Astrocyte (in vitro differentiated cells and primary cell): ENCODE results near the gene GOLGA6B.
"Not testable (repeated sequence)": the region's sequence is repeated elsewhere in the genome, so short reads cannot be mapped to it uniquely, and the experiment has no call there.

Experiments
- CTCF ChIP-seq: IDR thresholded peaks from 2 replicates; pipeline ENCODE4 v1.5.1; 2011; ENCODE audit warnings: low read depth, mild to moderate bottlenecking, inconsistent platforms, low read length, moderate library complexity; ENCODE audit not compliant: insufficient read depth
- EZH2 ChIP-seq: IDR thresholded peaks from 2 replicates; pipeline ENCODE4 v1.6.1; 2012; ENCODE audit warnings: mild to moderate bottlenecking, low read length, inconsistent platforms; ENCODE audit not compliant: insufficient read depth

DNA sequence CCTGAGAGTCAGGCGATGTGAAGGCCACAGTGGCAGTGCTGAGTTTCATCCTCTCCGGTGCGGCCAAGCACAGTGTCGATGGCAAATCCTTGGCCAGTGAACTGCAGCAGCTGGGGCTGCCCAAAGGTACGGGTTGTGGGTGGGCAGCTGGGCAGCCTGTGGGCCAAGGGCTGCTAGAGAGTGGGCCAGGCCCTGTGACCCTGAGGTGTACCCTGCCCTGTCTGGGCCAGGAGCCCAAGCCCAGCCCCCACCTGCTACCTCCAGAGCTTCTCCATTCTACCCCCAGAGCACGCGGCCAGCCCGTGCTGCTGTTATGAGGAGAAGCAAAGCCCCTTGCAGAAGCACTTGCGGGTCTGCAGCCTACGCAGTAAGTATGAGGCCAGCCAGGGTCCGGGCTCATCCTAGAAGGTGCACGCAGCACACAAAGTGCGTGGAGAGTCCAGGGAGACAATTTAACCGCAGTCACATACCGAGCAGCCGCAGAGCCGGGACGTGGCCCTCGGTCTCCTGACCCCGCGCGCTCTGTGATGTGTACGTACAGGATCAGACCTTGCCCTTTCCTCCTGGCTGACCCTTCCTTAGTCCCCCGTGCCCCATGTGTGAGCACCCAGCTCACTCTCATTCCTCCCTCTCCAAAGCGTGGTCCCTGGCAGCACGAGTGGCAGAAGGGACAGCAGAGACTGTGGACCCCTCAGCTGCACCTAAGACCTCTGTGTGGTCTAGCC is 14.6 kb upstream of the GOLGA6B start:
- not testable (repeated sequence) for TF ChIP-seq CTCF, EZH2
